ENCODE results near the gene FASTKD1. TPM values are rescaled to one million over a fixed set of nuclear protein-coding genes. Genes with fewer than 3 reads are reported as not detected.
"Not testable (repeated sequence)": the region's sequence is repeated elsewhere in the genome, so short reads cannot be mapped to it uniquely, and the experiment has no call there.

The FASTKD1 gene
- polyA plus RNA-seq, 3 donors = 9.1 to 16.9 (median 14.3) TPM

DNA sequence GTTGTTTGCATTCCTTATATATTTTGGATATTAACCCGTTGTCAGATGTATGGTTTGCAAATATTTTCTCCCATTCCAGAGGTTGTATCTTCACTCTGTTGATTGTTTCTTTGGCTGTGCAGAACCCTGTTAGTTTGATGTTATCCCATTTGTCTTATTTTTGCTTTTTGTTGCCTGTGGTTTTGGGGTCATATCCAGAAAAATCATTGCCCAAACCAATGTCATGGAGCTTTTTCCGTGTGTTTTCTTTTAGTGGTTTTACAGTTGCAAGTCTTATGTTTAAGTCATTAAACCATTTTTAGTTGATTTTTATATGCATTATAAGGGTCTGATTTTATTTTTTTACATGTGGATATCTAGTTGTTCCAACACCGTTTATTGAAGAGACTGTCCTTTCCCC, 46.3 kb upstream of the FASTKD1 start:
- H3K27ac ChIP-seq (ENCODE audit: low read depth in 1 of 2, low read length in 2 of 2) = no peak overlapping the region
- H4K20me1 ChIP-seq (ENCODE audit: insufficient read depth, low read length) = peaks cover 10% of the 10 kb centered on the region
- Mint-ChIP-seq H3K9me3 (peaks cover 0 to 10% (median 3%) of the 10 kb centered on the region in 7 donors), H3K27me3 (ENCODE audit: low read depth in 3 of 3) (no peaks in the 10 kb centered on the region), H3K4me3 (no peak overlapping the region), H3K4me1 (no peaks in the 10 kb centered on the region), H3K36me3 (peaks cover 75 to 84% of the 10 kb centered on the region in 2 donors), H3K27ac (peak overlapping the region in 1 of 7 donors; percentile 25)
- H3K9ac ChIP-seq (ENCODE audit: insufficient read depth, low read length, poor library complexity, severe bottlenecking) = no peak overlapping the region
- no peak for DNase-seq
- peaks cover 4% of the 10 kb centered on the region for H3K79me2 ChIP-seq (ENCODE audit: insufficient read depth, low read length)
- TF ChIP-seq, protein P1, sequence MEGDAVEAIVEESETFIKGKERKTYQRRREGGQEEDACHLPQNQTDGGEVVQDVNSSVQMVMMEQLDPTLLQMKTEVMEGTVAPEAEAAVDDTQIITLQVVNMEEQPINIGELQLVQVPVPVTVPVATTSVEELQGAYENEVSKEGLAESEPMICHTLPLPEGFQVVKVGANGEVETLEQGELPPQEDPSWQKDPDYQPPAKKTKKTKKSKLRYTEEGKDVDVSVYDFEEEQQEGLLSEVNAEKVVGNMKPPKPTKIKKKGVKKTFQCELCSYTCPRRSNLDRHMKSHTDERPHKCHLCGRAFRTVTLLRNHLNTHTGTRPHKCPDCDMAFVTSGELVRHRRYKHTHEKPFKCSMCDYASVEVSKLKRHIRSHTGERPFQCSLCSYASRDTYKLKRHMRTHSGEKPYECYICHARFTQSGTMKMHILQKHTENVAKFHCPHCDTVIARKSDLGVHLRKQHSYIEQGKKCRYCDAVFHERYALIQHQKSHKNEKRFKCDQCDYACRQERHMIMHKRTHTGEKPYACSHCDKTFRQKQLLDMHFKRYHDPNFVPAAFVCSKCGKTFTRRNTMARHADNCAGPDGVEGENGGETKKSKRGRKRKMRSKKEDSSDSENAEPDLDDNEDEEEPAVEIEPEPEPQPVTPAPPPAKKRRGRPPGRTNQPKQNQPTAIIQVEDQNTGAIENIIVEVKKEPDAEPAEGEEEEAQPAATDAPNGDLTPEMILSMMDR (IDR thresholded peaks at IDR 0.05) = no peak
- no peaks in the 10 kb centered on the region for H3K27me3 ChIP-seq (ENCODE audit: control insufficient read depth in 2 of 2, insufficient read depth in 2 of 2, low read length in 2 of 2)
- peaks cover 0 to 7% of the 10 kb centered on the region in 2 donors for H3K9me3 ChIP-seq (replicated peaks in 1 of 2; ENCODE audit: control insufficient read depth in 1 of 2, insufficient read depth in 1 of 2, low read length in 2 of 2)
- H2AFZ ChIP-seq (ENCODE audit: insufficient read depth, low read depth, low read length, poor library complexity, severe bottlenecking) = no peak overlapping the region
- H3K4me2 ChIP-seq (replicated peaks; ENCODE audit: extremely low read depth, low read length, poor library complexity, severe bottlenecking) = no peak overlapping the region
- H3K4me3 ChIP-seq (replicated peaks in 1 of 3; ENCODE audit: low read depth in 2 of 3, low read length in 3 of 3) = no peak overlapping the region
- intact Hi-C loops (cut with micrococcal nuclease) = no loop called here
- WGBS (ENCODE audit: insufficient coverage) = no CpG with 5 or more reads among the region's 3 CpGs
- H3K4me1 ChIP-seq (ENCODE audit: control insufficient read depth in 1 of 2, insufficient read depth in 2 of 2, low read length in 2 of 2) = no peaks in the 10 kb centered on the region
- peaks cover 52 to 91% of the 10 kb centered on the region in 2 donors for H3K36me3 ChIP-seq (replicated peaks in 1 of 2; ENCODE audit: control insufficient read depth in 1 of 2, insufficient read depth in 2 of 2, low read length in 2 of 2)

DNA sequence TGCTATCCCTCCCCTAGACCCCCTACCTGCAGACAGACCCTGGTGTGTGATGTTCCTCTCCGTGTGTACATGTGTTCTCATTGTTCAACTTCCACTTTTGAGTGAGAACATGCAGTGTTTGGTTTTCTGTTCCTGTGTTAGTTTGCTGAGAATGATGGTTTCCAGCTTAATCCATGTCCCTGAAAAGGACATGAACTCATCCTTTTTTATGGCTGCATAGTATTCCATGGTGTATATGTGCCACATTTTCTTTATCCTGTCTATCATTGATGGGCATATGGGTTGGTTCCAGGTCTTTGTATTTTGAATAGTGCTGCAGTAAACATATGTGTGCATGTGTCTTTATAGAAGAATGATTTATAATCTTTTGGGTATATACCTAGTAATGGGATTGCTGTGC, 42.3 kb upstream of the FASTKD1 start:
- H3K4me3 Mint-ChIP-seq; H3K4me1 Mint-ChIP-seq; intact Hi-C loops (cut with micrococcal nuclease); H3K27ac ChIP-seq (ENCODE audit: low read depth in 1 of 2, low read length in 2 of 2); H3K9ac ChIP-seq (ENCODE audit: insufficient read depth, low read length, poor library complexity, severe bottlenecking); H3K4me3 ChIP-seq (replicated peaks in 1 of 3; ENCODE audit: low read depth in 2 of 3, low read length in 3 of 3); H3K79me2 ChIP-seq (ENCODE audit: insufficient read depth, low read length); H3K27me3 ChIP-seq (ENCODE audit: control insufficient read depth in 2 of 2, insufficient read depth in 2 of 2, low read length in 2 of 2); DNase-seq; H3K4me2 ChIP-seq (replicated peaks; ENCODE audit: extremely low read depth, low read length, poor library complexity, severe bottlenecking); H3K27me3 Mint-ChIP-seq (ENCODE audit: low read depth in 3 of 3); H3K4me1 ChIP-seq (ENCODE audit: control insufficient read depth in 1 of 2, insufficient read depth in 2 of 2, low read length in 2 of 2); H4K20me1 ChIP-seq (ENCODE audit: insufficient read depth, low read length); H3K9me3 ChIP-seq (replicated peaks in 1 of 2; ENCODE audit: control insufficient read depth in 1 of 2, insufficient read depth in 1 of 2, low read length in 2 of 2); H2AFZ ChIP-seq (ENCODE audit: insufficient read depth, low read depth, low read length, poor library complexity, severe bottlenecking): not testable (repeated sequence)
- H3K36me3 Mint-ChIP-seq = peaks cover 80 to 92% of the 10 kb centered on the region in 2 donors
- peaks cover 54 to 91% of the 10 kb centered on the region in 2 donors for H3K36me3 ChIP-seq (replicated peaks in 1 of 2; ENCODE audit: control insufficient read depth in 1 of 2, insufficient read depth in 2 of 2, low read length in 2 of 2)
- WGBS (ENCODE audit: insufficient coverage) = no CpG with 5 or more reads among the region's 1 CpG
- peaks cover 3 to 14% (median 8%) of the 10 kb centered on the region in 7 donors for H3K9me3 Mint-ChIP-seq
- peak overlapping the region in 1 of 7 donors; percentile 54 for H3K27ac Mint-ChIP-seq

Measured in CD14-positive monocyte (primary cell).